ENCODE measurements around the gene RPA3. TPM values are rescaled to one million over a fixed set of nuclear protein-coding genes. Genes with fewer than 3 reads are reported as not detected.

The RPA3 gene
- total and polyA plus RNA-seq, 2 donors (not counting 3 experiments of a cell fraction or from before 2014, with no cell fraction given): 15.6 to 34.4 TPM

- H3K36me3 ChIP-seq (ENCODE audit: control insufficient read depth in 2 of 2, extremely low read depth in 1 of 2, insufficient read depth in 2 of 2, low read length in 2 of 2): no peaks in the 10 kb centered on the region
- H2AFZ ChIP-seq (ENCODE audit: low read depth, low read length): no peak overlapping the region
- dilution Hi-C loops (cut with MboI; ENCODE audit: extremely low pct_ligation_motif_present, low sequenced_read_pairs) (no loop called here), intact Hi-C loops (cut with micrococcal nuclease) (no loop called here)
- POLR2A ChIA-PET: no interaction called here
- no peak overlapping the region for H3K9ac ChIP-seq (replicated peaks; ENCODE audit: extremely low read depth, insufficient read depth, low read length)
- H3K4me3 ChIP-seq (replicated peaks in 1 of 3; ENCODE audit: insufficient read depth in 1 of 3, low read depth in 1 of 3, low read length in 3 of 3): no peak overlapping the region
- no TSS peak for BruUV-seq (replicated peaks)
- H3K9me1 ChIP-seq (replicated peaks; ENCODE audit: control insufficient read depth, extremely low read depth, insufficient read depth, low read length): no peaks in the 10 kb centered on the region
- no peak overlapping the region for H3K4me2 ChIP-seq (ENCODE audit: insufficient read depth, low read length)
- H3K4me1 ChIP-seq (ENCODE audit: control insufficient read depth, extremely low read depth, insufficient read depth, low read length): no peaks in the 10 kb centered on the region
- no peaks in the 10 kb centered on the region for H4K20me1 ChIP-seq (replicated peaks; ENCODE audit: control insufficient read depth, extremely low read depth, insufficient read depth, low read length)
- no peaks in the 10 kb centered on the region for H3K9me3 ChIP-seq (replicated peaks; ENCODE audit: control insufficient read depth, insufficient read depth, low read length)
- H3K27me3 ChIP-seq (ENCODE audit: control insufficient read depth in 2 of 2, insufficient read depth in 2 of 2, low read length in 2 of 2): no peaks in the 10 kb centered on the region
- no peak for FAIRE-seq
- no peak for DNase-seq (ENCODE audit: low read depth, low spot score)
- CTCF ChIA-PET: no interaction called here
- H3K27ac ChIP-seq (ENCODE audit: insufficient read depth, low read depth, low read length): no peak overlapping the region
- TF ChIP-seq JUN (IDR thresholded peaks at IDR 0.05; ENCODE audit: borderline replicate concordance, insufficient read depth, insufficient read length, low read depth) (no peak), EZH2 (IDR thresholded peaks at IDR 0.05; ENCODE audit: borderline replicate concordance, low read depth, low read length, severe bottlenecking) (no peak), FOS (IDR thresholded peaks at IDR 0.05; ENCODE audit: borderline replicate concordance, insufficient read depth, low read length) (no peak), GATA2 (IDR thresholded peaks at IDR 0.05; ENCODE audit: insufficient read depth, insufficient read length, low read depth, low read length) (no peak), MYC (IDR thresholded peaks at IDR 0.05; ENCODE audit: low read depth, low read length) (no peak), MAX (IDR thresholded peaks at IDR 0.05; ENCODE audit: insufficient read depth, insufficient read length) (no peak), POLR2A (IDR thresholded peaks at IDR 0.05; ENCODE audit: low read depth, low read length) (no peak), CTCF (IDR thresholded peaks at IDR 0.05; ENCODE audit: extremely low read depth in 1 of 2, insufficient read depth in 1 of 2, low read depth in 1 of 2, low read length in 2 of 2) (no peak), POLR2AphosphoS5 (IDR thresholded peaks at IDR 0.05; ENCODE audit: insufficient read depth, low read depth, low read length) (no peak)
- H3K79me2 ChIP-seq (ENCODE audit: control insufficient read depth, insufficient read depth, low read length): no peaks in the 10 kb centered on the region
These were observed 11.7 kb downstream of the RPA3 start for GRCh38 chr7:7706556-7707172.
